ENCODE results near the gene SLC6A19. TPM values are rescaled to one million over a fixed set of nuclear protein-coding genes. Genes with fewer than 3 reads are reported as not detected.

Gene SLC6A19
- total RNA-seq, 1 experiment from 2014 or later: 0.04 TPM

GRCh38 chr5:1178529-1179382 is 22.6 kb upstream of the SLC6A19 start:
- TF ChIP-seq IRF1 (CRISPR knock-in tag; IDR thresholded peaks at IDR 0.05) (no peak), MYBL2 (CRISPR knock-in tag; IDR thresholded peaks at IDR 0.05) (no peak), ELF4 (CRISPR knock-in tag; IDR thresholded peaks at IDR 0.05; ENCODE audit: low read depth) (no peak), PRRX2 (CRISPR knock-in tag; IDR thresholded peaks at IDR 0.05) (no peak), ZNF232 (CRISPR knock-in tag; IDR thresholded peaks at IDR 0.05) (no peak), FOXJ3 (CRISPR knock-in tag; IDR thresholded peaks at IDR 0.05; ENCODE audit: borderline replicate concordance) (no peak), OVOL2 (CRISPR knock-in tag; IDR thresholded peaks at IDR 0.05; ENCODE audit: borderline replicate concordance) (no peak), ZNF396 (CRISPR knock-in tag; IDR thresholded peaks at IDR 0.05; ENCODE audit: borderline replicate concordance) (no peak), FOXK1 (CRISPR knock-in tag; IDR thresholded peaks at IDR 0.05) (no peak), ZNF671 (CRISPR knock-in tag; IDR thresholded peaks at IDR 0.05) (no peak), HMGXB4 (CRISPR knock-in tag; IDR thresholded peaks at IDR 0.05) (no peak), ZNF121 (CRISPR knock-in tag; IDR thresholded peaks at IDR 0.05) (no peak), STAT6 (CRISPR knock-in tag; conservative IDR thresholded peaks at IDR 0.05; ENCODE audit: low read depth) (no peak), ZBTB43 (CRISPR knock-in tag; IDR thresholded peaks at IDR 0.05) (no peak), ERG (CRISPR knock-in tag; IDR thresholded peaks at IDR 0.05) (no peak), NR2C2 (CRISPR knock-in tag; IDR thresholded peaks at IDR 0.05) (no peak), GRHL2 (CRISPR knock-in tag; IDR thresholded peaks at IDR 0.05; ENCODE audit: insufficient replicate concordance, severe bottlenecking) (no peak), SMAD3 (CRISPR knock-in tag; IDR thresholded peaks at IDR 0.05; ENCODE audit: borderline replicate concordance) (no peak)
- ATAC-seq: no peak
- no peak for DNase-seq (ENCODE audit: low spot score)
- ChIA-PET CTCF (interaction anchor here (1.3 kb wide), 1 partner anchor 26 kb away, joined by 5 read pairs; no protein-coding TSS in a partner anchor), POLR2A (no interaction called here)
- Mint-ChIP-seq H3K9me3 (peaks cover 6% of the 10 kb centered on the region), H3K4me1 (no peaks in the 10 kb centered on the region), H3K27me3 (ENCODE audit: low read depth) (no peaks in the 10 kb centered on the region), H3K27ac (no peak overlapping the region), H3K36me3 (no peaks in the 10 kb centered on the region), H3K4me3 (no peak overlapping the region)
